ENCODE results near the gene ZKSCAN4.
A peak's percentile ranks its signal among the peaks of the same experiment; 100 is the strongest.

Gene ZKSCAN4

GRCh38 chr6:28252009-28252975 lies at the start of gene ZKSCAN4:
ZKSCAN4 (minus strand) TSS chr6:28252269; CDS start chr6:28251980, 289 bp downstream.
- DNase-seq (ENCODE audit: low read depth): peak; percentile 67

DNA sequence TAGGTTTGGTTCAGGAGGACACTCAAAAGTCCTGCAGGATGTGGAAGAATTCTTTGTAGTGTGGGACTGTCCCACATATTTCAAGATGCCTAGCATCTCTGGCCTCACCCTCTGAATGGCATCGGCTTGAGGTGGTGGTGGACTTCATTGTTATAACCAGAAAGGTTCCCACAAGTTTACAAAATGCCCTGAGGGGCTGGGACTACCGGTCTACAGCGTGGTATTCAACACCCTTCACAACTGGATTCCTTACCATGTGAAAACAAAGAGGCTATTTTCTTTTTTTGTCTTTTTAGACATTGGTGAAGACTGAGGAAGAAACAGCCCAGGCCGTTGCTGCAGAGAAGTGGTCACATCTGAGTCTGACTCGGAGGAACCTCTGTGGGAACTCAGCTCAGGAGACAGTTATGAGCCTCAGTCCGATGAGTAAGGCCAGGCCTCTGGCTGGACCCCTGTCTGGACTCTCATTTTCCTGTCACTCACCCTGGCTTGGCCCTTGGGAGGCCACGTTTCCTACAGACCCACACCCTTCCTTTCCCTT lies 44.5 kb upstream of the ZKSCAN4 start:
- DNase-seq (ENCODE audit: low read depth): no peak

- no peak for DNase-seq (ENCODE audit: low read depth)
These were observed 43.3 kb upstream of the ZKSCAN4 start for GRCh38 chr6:28295326-28295725.

- DNase-seq (ENCODE audit: low read depth): no peak
These were observed 39.5 kb upstream of the ZKSCAN4 start for GRCh38 chr6:28291573-28291972.

GRCh38 chr6:28282926-28283325 lies 30.9 kb upstream of the ZKSCAN4 start:
- DNase-seq (ENCODE audit: low read depth): no peak

- peak; percentile 65 for DNase-seq (ENCODE audit: low read depth)
These were observed 29.4 kb upstream of the ZKSCAN4 start, which contains the start of gene PGBD1 for GRCh38 chr6:28281288-28282064. PGBD1 (plus strand) TSS chr6:28281572; CDS start chr6:28283814, 2,242 bp downstream.

DNA sequence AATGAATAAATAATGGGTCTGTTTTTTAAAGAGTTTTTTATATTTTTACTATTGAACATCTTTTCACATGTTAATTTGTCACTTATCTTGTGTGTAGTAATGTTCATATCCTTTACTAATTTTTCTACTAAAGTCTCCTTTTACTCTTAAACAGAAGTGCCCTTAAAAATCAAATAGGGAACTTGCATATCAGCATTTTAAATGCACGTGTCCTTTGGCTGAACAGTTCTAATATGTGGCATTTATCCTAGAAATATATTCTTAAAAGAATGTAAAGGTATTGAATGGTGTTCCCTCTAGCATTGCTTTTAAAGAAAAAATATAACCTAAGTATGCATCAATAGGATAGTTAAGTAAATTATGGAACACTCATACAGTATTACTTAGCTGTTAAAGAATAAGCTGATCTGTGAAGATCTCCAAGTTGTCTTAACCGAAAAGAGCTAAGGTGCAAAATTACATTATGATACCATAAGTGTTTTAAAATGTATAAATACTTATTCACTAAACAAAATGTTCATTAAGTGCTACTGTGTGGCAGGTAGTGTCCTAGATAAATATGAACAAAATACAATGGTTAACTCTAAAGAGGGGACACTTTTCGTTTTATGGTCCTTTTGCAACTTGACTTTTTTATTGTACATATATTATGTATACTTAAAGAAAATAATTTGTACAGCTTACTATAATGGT lies 28.7 kb upstream of the ZKSCAN4 start:
- no peak for DNase-seq (ENCODE audit: low read depth)

DNA sequence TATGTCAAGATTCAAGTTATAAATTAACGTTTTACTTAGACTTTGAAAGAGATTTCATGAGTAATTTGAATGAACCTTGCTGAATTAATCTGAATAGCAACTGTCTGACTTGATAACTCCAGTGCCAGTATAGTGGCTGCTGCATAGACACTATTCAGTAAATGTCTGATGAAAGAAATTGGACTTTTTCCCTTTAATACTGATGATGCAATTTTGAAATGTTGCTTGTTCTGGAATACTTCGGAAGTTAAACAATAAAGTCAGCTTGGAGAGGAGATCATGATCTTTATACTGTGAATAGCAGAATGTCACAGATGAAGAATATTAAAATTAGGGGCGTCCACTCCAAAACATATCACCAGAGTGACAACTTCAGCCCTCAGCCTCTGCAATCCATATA lies 25.7 kb upstream of the ZKSCAN4 start:
- DNase-seq (ENCODE audit: low read depth): no peak

DNA sequence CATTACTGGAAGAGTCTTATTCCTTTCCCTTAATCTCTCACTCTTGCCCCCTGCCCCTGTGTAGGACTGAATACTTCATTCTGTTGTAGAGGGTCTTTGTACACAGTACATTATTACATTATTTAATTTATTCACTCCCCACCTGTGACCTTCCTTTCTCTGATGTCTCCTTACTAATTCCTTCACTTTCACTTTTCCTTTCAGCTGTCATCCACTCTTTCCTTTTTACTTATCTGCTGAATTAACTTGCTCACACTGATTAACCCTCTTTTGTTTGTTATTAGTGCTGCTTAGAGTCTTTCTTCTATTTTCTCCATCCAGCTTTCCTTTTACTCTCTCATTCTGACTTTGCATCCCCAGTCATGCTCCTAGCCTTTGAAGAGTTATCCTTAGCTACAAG lies 22.8 kb upstream of the ZKSCAN4 start:
- no peak for DNase-seq (ENCODE audit: low read depth)

DNA sequence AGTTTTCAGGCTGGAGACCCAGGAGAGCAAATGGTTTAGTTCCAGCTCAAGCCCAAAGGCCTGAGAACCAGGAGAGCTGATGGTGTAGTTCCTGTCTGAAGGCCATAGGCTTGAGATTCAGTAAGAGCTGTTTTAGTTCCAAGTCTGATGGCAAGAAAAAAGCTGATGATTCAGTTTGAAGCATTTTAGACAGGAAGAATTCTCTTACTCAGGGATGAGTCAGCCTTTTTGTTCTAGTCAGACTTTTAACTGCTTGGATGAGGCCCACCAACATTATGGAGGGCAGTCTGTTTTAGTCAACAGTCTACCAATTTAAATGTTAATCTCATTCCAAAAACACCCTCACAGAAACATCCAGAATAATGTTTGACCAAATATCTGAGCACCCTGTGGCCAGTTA lies 17.4 kb upstream of the ZKSCAN4 start:
- DNase-seq (ENCODE audit: low read depth): no peak

- no peak for DNase-seq (ENCODE audit: low read depth)
These were observed 15.6 kb upstream of the ZKSCAN4 start for GRCh38 chr6:28267695-28268059.

DNA sequence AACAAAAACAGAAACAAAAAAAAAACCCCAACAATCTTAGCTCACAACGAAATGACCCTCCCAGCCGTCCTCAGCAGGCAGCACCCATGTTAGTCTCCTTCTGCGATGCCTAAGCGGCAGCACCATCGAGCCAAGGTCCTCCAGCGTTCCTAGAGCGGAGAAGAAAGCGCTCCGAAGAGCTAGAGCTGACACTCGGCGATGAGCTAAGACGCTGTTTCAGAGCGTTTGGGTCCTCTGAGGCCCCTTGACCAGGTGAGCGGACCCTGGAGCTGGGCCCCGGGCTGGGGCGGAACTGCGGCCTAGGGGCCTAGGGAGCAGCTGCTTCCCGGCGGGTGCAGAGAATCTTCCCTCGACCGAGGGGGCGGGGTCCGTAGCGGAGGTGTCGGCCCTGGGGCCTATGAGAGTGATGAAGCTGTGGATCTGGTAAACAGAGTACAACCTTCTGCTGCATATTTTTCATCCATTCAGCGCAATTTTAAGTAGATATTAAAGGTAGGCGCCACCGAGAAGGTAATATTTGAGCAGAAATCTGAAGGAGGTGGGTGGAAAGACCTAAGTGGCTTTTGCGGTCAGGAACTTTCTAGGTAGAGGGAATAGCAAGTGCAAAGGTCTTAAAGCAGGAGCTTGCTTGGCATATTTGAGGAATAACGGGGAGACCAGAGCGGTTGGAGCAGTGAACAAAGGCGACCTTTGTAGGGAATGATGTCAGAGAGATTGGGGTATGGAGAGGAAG lies 15.1 kb upstream of the ZKSCAN4 start, which contains the start of gene ZSCAN26:
Gene ZSCAN26 (plus strand): TSS at position 182 of the 733 bp plus-strand sequence. CDS start 4,777 bp downstream, outside the sequence.
- peak; percentile 81 for DNase-seq (ENCODE audit: low read depth)

GRCh38 chr6:28266563-28266961 lies 14.5 kb upstream of the ZKSCAN4 start:
- DNase-seq (ENCODE audit: low read depth): no peak

- DNase-seq (ENCODE audit: low read depth): no peak
These were observed 12.8 kb upstream of the ZKSCAN4 start for GRCh38 chr6:28264834-28265401.

- no peak for DNase-seq (ENCODE audit: low read depth)
These were observed 11.9 kb upstream of the ZKSCAN4 start for GRCh38 chr6:28263922-28264321.

GRCh38 chr6:28258877-28259777 lies 7.1 kb upstream of the ZKSCAN4 start, which contains the start of gene NKAPL:
NKAPL (plus strand) TSS chr6:28259297; CDS start chr6:28259372, 75 bp downstream.
- peak; percentile 48 for DNase-seq (ENCODE audit: low read depth)

DNA sequence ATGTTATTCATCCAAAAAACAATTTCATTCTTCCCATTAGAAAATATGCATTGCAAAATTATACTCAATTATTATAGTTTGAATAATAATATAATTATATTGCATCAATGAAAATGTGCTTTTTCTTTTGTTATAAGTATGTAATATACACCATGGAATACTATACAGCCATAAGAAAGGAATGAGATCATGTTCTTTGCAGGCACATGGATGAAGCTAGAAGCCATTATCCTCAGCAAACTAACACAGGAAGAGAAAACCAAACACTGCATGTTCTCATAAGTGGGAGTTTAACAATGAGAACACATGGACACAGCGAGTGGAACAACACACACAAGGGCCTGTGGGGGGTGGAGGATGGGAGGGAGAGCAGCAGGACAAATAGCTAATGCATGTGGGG lies 5.0 kb upstream of the ZKSCAN4 start:
- DNase-seq (ENCODE audit: low read depth): no peak

DNA sequence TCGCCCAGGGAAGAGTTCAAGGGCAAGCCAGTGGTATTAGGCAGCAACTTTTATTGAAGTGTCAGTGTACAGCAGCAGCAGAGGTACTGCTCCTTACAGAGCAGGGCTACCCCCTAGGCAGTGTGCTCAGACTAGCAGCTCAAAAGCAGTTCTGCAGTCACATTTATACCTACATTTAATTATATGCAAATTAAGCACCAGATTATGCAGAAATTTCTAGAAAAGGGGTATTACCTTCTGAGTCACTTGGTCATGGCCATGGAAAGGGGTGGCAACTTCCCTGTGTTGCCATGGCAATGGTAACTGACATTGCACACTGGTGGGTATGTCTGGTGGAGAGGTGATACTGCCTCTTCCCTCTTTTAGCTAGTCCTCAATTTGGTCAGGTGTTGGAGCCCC lies 2.1 kb upstream of the ZKSCAN4 start:
- DNase-seq (ENCODE audit: low read depth): no peak

DNA sequence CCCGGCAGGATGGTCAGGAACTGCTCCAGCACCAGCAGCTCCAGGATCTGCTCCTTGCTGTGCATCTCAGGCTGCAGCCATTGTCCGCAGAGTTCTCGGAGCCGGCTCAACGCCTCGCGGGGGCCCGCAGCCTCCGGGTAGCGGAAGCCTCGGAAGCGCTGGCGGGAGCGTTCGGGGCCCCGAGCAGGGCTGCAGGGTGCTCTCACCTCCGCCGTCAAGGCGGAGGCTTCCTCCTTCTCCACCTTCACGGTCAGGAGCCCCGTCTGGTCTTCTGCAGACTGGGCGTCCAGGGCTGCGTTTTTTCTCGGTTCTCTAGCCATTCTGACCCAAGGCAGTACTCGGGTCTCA lies 434 bp downstream of the ZKSCAN4 start:
- peak; percentile 27 for DNase-seq (ENCODE audit: low read depth)

DNA sequence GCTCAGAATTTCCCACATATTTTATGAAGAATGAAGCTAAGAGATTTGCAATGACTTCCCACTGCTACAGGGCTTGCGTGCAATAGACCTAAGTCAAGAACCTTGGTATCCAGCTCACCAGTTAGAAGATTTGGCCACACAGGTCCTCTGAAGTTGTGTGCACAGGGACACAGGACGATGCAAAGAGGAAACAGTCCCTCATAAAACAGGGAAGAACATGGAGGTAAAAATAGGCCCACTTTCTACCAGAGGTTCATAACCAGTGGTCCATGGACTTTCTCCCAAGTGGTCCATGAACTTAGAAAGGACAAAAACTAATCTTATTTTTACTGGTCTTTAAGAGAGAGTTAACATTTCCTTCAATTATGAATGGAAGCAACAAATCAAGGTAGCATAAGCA lies 1.3 kb downstream of the ZKSCAN4 start:
- no peak for DNase-seq (ENCODE audit: low read depth)

All from activated T-cell treated with anti-CD3 and anti-CD28 coated beads for 48 hours (primary cell).